Thyroid gland (tissue), 4 donors: ENCODE data around the gene DTYMK.

Experiments
- CTCF ChIP-seq, 6 experiments: fragments of 200-600 bp in 3 of 6; fragments of 450-650 bp in 3 of 6; sonication (generic) in 3 of 6; IDR thresholded peaks; one replicate each; pipeline ENCODE4 v1.5.1; 2016 to 2019; ENCODE audit warnings: antibody characterized with exemption in 6 of 6, mild to moderate bottlenecking in 2 of 6, inconsistent platforms in 1 of 6, moderate library complexity in 1 of 6
- POLR2A ChIP-seq, 2 donors: fragments of 450-650 bp; IDR thresholded peaks; one replicate each; pipeline ENCODE4 v1.6.1; 2017; ENCODE audit warnings: antibody characterized with exemption in 2 of 2, mild to moderate bottlenecking in 2 of 2, moderate library complexity in 1 of 2

- no peak for TF ChIP-seq POLR2A (IDR thresholded peaks at IDR 0.05)
- TF ChIP-seq CTCF (IDR thresholded peaks at IDR 0.05), result no peak
These were observed 33.9 kb downstream of the DTYMK start for GRCh38 chr2:241652722-241653121.
